Stromal cell of bone marrow (primary cell): Measurements from ENCODE around the gene DAB2IP.
"Not testable (repeated sequence)": the region's sequence is repeated elsewhere in the genome, so short reads cannot be mapped to it uniquely, and the experiment has no call there.

Experiments used
- DNase-seq: peaks from one replicate; pipeline ENCODE4 v3.0.0-alpha.2; 2012; ENCODE audit warnings: low read depth

DAB2IP gene

GRCh38 chr9:121626012-121626411 lies 25.4 kb upstream of the DAB2IP start:
- DNase-seq: no peak

DNA sequence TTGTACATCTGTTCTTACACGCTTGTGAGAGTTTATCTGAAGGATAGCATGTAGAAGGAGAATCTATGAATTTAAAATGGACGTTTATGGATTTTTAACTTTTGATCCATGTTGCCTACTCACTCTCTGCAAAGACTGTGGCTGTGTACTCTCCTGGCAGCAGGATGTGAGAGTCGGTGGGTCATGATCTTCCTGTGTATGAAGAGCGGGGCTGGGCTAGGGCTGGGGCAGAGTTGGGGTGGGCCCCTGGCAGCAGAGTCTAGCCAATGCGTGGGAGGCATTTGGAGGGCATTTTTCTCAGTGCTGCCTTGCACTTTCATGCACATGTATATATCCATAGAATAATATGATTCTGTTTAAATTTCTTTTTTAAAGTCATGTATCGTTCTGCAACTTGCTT lies 24.0 kb upstream of the DAB2IP start:
- DNase-seq: no peak

- no peak for DNase-seq
Measured at GRCh38 chr9:121628401-121628800, 23.0 kb upstream of the DAB2IP start.

DNA sequence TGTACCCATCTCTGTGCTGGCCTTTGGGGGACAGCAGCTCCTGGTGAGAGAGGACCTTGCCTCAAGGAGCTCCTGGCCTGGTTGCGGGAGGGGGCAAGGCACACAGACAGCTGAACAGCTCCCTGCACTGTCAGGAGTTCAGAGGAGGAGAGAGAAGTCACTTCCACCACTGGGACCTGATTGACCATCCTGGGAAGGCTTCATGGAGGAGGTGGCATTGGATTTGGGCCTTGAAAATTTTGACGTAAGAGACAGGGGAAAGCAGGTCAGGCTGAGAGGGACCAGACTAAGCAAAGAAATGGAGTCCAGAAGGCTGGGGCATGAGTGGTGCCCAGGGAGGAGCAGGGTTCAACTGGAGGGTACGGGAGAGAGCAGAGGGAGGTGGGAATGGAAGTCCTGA lies 20.3 kb upstream of the DAB2IP start:
- DNase-seq: no peak

GRCh38 chr9:121631978-121632418 lies 19.4 kb upstream of the DAB2IP start:
- DNase-seq: no peak

DNA sequence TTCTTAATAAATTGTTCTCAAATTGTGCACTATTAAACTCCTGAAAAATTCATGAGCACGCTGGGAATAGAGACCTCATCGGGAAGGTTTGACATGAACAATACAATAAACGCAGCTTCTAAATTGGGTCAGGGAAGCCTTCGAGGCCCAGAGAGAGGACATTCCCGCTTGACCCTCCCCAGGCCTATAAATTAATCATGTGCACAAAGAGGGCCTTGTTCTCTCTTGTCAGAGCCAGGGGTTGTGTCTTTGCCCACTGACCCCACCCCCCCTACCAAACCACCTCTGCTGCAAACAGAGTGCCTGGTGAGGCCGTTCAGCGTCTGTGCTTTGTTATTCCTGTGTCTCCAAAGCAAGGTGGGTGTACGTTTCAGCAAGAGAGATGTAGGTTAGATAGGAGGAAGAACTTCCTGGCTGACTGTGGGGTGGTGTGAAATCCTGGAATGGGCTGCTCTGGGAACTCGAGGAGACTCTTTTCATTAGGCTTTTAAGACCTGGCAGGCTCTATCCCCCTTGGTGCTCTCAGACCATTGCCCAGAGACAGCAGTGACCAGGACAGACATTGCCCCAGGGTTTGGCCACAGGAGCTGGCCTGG lies 18.2 kb upstream of the DAB2IP start:
- DNase-seq: no peak

GRCh38 chr9:121633736-121634135 lies 17.7 kb upstream of the DAB2IP start:
- no peak for DNase-seq

DNA sequence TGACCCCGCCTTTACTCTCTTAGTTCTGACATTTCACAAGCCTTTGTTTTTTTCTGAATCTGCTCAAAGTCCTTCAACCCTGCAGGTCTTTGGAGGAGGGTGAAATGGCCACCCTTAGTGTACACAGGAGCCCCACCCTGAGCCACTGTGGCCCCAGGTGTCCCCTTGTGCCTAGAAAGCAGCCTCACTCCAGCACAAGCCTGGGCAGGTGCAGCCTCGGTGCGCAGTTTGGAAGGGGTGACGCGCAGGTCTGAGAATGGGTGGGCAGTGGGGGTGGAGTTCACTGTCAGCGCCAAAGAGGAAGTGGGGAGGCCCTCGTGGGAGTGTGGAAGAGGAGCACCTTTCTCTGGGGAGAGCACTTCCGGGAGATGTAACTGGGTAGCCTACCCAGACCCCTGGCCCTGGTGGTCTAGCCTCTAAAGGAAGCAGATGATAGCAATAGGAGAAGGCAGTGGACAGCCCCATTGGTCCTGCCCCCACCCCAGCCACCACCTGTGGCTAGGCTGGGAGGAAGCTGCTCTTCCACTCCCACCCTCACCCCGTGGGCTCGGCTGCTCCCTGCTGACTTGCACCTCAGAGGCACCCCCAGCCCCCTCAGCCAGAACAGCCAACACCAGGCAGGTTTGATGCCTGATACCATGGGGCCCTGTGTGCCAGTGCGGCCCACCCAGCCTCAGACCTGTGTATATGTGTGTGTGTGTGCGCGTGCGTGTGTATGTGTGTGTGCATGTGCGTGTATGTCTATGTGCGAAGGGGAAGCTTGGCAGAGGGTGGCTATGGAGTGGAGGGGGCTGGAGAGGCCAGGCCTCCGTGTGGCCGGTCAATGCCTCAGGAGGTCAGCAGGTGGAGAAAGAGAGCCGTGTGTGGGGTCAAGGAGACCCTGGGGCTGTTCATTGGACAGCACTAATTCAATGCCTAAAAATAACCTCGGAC lies 16.8 kb upstream of the DAB2IP start:
- DNase-seq: no peak

GRCh38 chr9:121635300-121635876 lies 16.0 kb upstream of the DAB2IP start:
- DNase-seq: no peak

- DNase-seq: peak; percentile 42
Measured at GRCh38 chr9:121636341-121636865, 15.0 kb upstream of the DAB2IP start.

- no peak for DNase-seq
Measured at GRCh38 chr9:121636978-121637712, 14.3 kb upstream of the DAB2IP start.

DNA sequence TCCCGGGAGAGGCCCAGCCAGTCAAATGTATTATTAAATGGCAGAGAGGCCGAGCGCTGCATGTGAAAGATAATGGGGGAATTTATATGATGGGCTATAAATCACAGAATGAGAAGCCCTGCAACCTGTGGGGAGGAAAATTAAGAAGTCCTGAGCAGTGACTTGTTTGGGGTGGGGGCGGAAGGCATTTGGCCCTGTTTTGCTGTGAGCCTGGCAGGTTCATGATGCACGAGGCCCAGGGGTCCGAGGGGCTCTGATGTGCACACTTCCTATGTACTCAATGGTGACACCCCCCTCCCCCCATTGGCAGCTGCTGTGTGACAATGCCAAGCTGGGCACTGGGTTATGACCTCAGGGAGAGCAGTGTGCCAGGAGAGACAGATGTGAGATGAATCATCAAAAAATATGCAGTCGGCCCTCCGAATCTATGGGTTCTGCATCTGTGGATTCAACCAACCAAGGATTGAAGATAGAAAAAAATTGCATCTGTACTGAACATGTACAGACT lies 13.7 kb upstream of the DAB2IP start:
- DNase-seq: no peak

DNA sequence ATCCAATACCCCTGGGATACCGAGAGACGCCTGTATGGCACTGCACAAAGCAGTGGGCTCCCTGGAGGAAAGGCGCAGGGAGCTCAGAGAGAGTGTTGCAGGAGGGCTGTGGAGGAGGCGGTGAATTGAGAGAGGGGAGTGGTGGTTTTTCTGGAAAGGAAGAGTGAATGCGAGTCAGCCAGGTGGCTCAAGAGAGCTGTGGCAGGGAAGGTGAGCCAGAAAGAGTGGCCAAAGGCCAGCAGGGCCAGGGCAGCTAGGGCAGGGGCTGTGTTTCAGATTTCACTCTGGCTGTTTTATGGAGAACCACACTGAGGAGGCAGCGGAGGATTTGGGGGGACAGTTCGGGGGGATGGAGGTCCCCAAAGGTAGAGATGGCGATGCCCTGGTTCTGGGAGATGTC lies 13.0 kb upstream of the DAB2IP start:
- no peak for DNase-seq

DNA sequence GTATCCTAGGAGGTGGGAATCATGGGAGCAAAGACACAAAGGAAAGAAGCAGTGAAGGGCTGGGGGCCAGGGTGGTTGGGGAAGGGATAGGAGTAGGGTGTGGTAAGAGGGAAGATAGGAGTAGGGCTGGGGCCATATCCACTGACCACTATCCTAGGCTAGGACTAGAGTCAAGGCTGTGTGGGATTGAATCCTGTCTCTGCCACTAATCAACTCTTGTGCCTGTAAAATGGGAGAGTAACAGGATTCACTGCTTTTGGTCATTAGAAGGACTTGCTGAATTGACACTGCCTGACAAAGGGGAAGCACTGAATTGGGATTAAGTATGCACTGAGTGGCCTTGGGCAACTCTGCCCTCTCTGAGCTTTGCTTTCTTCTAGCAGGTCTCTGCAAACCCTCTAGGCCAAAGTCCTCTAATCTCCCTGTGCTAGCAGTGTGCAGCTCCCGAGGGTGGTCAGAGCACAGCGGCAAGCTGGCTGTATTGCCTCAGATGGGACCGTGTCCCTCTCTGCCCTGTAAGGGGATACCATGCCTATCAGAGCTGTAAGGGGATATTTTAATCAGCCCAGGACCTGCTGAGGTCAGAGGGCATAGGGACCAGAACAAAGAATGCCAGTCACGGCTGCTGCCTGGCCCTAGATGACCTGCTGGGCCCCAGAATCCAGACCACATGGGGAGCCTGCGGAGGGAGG lies 12.4 kb upstream of the DAB2IP start:
- DNase-seq: no peak

DNA sequence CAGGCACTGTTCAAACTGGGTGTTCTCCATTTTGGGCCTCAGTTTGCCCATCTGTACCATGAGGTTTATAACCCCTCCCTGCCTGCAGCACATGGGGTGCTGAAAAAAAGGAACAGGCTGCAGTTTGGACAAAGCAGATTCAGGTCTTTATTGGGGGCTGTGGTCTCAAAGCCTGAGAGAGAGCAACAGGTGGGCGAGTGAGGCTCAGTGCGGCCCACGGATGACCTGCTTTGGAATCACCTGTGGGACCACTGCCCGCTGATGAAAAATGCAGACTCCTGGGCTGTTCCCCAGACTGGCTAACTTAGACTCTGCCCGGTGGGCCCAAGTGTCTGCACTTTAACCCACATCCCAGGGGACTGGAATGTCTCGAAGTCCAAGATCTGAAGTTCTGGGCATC lies 11.8 kb upstream of the DAB2IP start:
- DNase-seq: no peak

DNA sequence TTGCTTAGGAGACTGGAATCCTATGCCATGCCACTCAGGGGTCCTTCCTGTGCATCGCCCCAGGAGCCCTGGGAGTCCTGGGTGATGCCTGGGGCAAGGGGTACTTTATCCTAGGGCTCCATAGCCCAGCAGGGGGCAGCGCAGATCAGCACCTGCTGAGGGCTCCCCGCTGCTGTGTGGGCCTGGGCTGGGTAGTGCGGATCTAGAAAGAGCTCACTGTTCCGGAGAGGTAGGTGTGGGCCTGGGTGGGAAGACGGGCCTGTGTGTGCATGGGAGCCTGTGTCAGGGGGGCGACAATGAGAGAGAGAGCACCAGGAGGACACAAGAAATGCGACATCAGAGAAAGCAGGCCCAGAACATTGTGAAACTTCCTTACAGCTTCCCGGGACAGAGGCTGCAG lies 11.4 kb upstream of the DAB2IP start:
- DNase-seq: no peak

- no peak for DNase-seq
Measured at GRCh38 chr9:121640491-121641223, 10.8 kb upstream of the DAB2IP start.

GRCh38 chr9:121641224-121641611 lies 10.2 kb upstream of the DAB2IP start:
- DNase-seq: no peak

GRCh38 chr9:121642758-121643157 lies 8.7 kb upstream of the DAB2IP start:
- DNase-seq: no peak

DNA sequence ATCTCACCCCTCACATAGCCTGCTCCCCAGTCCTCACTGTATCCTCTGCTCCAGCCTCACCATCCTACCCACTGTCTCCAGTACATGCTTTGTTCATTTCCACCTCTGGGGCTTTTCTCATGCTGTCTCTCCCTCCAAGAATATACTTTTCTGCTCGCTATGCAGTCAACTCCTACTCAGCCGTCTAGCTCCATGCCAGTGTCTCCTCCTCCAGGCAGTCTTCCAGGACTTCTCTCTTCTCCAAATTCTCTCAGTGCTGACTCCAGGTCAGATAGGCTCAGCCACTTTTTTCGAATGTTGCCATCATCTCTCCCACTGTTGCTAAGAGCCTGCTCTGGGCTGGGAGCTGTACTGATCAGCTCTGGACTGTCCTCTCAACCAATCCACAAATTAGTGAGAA lies 8.0 kb upstream of the DAB2IP start:
- DNase-seq: no peak

GRCh38 chr9:121644040-121644439 lies 7.4 kb upstream of the DAB2IP start:
- DNase-seq: not testable (repeated sequence)
